Osteocyte (in vitro differentiated cells): ENCODE measurements around the gene RAC3. TPM values are rescaled to one million over a fixed set of nuclear protein-coding genes. Genes with fewer than 3 reads are reported as not detected.

Experiments
- DNase-seq: peaks from one replicate; pipeline ENCODE4 v3.0.0; 2021; ENCODE audit warnings: mixed read lengths; ENCODE audit not compliant: unreplicated experiment; ENCODE audit errors: extremely low spot score
- H3K27ac Mint-ChIP-seq: one replicate; pipeline ENCODE4 v1.8.0; 2021; ENCODE audit warnings: mild to moderate bottlenecking, mixed read lengths; ENCODE audit not compliant: unreplicated experiment
- H3K27me3 Mint-ChIP-seq: one replicate; pipeline ENCODE4 v1.8.0; 2021; ENCODE audit warnings: mixed read lengths; ENCODE audit not compliant: unreplicated experiment
- H3K36me3 Mint-ChIP-seq: one replicate; pipeline ENCODE4 v1.8.0; 2021; ENCODE audit warnings: mixed read lengths; ENCODE audit not compliant: unreplicated experiment
- H3K4me1 Mint-ChIP-seq: one replicate; pipeline ENCODE4 v1.8.0; 2021; ENCODE audit warnings: mixed read lengths; ENCODE audit not compliant: unreplicated experiment
- H3K4me3 Mint-ChIP-seq: one replicate; pipeline ENCODE4 v1.8.0; 2021; ENCODE audit warnings: mild to moderate bottlenecking, moderate library complexity, mixed read lengths; ENCODE audit not compliant: unreplicated experiment
- H3K9me3 Mint-ChIP-seq: one replicate; pipeline ENCODE4 v1.8.0; 2021; ENCODE audit warnings: mixed read lengths; ENCODE audit not compliant: unreplicated experiment
- total RNA-seq: library from RNA; stranded (reverse); gene quantifications from 2 replicates; pipeline ENCODE4 v1.2.1, GENCODE V29; 2021
- TF ChIP-seq, protein P1 (sequence below): fragments of 200-600 bp; sonication (generic); IDR thresholded peaks from 2 replicates; pipeline ENCODE4 v1.5.0; 2021; ENCODE audit warnings: antibody characterized with exemption, mild to moderate bottlenecking, moderate library complexity

RAC3 gene
- total RNA-seq, 1 donor from 2014 or later: 19.4 TPM

GRCh38 chr17:82056729-82057621 lies 25.5 kb downstream of the RAC3 start:
- H3K27ac Mint-ChIP-seq: no peak overlapping the region
- no peak for DNase-seq
- H3K4me3 Mint-ChIP-seq: no peak overlapping the region
- no peaks in the 10 kb centered on the region for H3K9me3 Mint-ChIP-seq
- TF ChIP-seq, protein P1, sequence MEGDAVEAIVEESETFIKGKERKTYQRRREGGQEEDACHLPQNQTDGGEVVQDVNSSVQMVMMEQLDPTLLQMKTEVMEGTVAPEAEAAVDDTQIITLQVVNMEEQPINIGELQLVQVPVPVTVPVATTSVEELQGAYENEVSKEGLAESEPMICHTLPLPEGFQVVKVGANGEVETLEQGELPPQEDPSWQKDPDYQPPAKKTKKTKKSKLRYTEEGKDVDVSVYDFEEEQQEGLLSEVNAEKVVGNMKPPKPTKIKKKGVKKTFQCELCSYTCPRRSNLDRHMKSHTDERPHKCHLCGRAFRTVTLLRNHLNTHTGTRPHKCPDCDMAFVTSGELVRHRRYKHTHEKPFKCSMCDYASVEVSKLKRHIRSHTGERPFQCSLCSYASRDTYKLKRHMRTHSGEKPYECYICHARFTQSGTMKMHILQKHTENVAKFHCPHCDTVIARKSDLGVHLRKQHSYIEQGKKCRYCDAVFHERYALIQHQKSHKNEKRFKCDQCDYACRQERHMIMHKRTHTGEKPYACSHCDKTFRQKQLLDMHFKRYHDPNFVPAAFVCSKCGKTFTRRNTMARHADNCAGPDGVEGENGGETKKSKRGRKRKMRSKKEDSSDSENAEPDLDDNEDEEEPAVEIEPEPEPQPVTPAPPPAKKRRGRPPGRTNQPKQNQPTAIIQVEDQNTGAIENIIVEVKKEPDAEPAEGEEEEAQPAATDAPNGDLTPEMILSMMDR: no peak
- H3K36me3 Mint-ChIP-seq: peaks cover 14% of the 10 kb centered on the region
- H3K27me3 Mint-ChIP-seq: no peaks in the 10 kb centered on the region
- H3K4me1 Mint-ChIP-seq: peaks cover 9% of the 10 kb centered on the region

DNA sequence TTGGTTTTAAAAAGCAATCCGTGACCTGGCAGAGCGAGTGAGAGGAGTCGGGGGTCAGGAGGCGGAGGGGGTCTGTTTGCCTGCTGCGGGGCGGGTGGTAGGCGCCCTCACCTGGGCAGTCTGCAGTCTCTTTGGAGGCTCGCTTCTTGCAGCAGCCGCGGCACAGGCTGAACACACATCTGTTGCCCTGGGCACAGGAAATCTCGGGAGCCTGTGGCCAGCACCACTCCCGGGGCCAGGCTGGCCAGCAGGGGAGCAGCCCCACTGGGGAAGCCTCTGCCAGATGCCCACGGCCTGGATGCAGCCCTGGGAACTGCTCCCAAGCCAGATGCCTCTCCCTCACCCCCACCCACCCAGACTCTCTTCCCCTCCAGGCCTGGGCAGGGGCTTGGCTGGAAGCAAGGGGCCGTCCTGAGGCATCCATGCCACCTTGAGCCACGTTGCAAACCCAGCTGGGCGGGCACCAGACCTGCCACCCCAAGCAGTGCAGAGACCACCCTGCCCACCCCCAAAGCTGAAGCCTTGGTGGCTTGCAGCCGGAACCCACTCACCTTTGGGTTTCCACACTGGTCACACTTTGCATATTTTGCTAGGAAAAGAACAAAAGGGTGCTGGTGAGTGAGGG lies 26.9 kb downstream of the RAC3 start:
- no peak overlapping the region for H3K4me3 Mint-ChIP-seq
- no peak overlapping the region for H3K27ac Mint-ChIP-seq
- peaks cover 2% of the 10 kb centered on the region for H3K4me1 Mint-ChIP-seq
- no peak for DNase-seq
- no peaks in the 10 kb centered on the region for H3K27me3 Mint-ChIP-seq
- TF ChIP-seq, protein P1: no peak
- no peaks in the 10 kb centered on the region for H3K9me3 Mint-ChIP-seq
- peaks cover 14% of the 10 kb centered on the region for H3K36me3 Mint-ChIP-seq

- Mint-ChIP-seq H3K9me3 (no peaks in the 10 kb centered on the region), H3K27me3 (no peaks in the 10 kb centered on the region), H3K4me3 (no peak overlapping the region), H3K36me3 (peaks cover 14% of the 10 kb centered on the region), H3K4me1 (no peaks in the 10 kb centered on the region), H3K27ac (no peak overlapping the region)
- DNase-seq: no peak
- TF ChIP-seq, protein P1: no peak
Observed at GRCh38 chr17:82058855-82059249, 27.4 kb downstream of the RAC3 start.

DNA sequence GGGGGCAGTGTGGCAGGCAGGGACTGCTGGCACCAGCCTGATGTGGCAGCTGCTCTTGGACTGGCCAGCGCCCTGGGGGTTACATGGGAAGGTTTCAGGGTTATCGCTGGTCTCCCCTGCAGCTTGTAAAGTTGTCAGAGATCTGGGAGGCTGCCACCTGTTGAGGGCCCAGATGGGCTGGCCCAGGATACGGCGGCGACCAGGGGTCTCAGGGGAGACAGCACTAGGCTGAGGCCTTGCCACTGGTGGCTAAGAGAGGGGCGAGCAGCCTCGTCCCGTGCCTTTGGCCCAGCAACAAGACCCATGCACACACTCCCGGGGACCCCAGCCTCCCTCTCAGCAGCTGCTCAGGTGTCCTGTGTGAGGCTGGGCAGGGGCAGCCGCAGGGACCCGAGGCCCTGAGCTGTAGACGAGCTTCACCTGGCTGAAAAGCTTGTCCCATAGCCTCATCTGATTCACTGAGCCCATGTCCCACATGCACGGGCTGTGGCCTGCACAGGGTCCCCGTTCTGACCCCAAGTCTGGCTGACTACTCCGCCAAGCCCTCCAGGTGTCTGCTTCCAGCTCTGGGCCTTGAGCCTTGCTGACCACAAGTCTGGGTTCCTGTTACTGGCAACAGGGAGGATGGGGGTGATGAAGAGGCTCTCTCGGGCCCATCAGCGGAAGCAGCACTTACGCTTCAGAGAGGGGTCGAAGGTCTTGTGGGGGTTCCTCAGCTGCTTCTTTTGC lies 28.0 kb downstream of the RAC3 start:
- Mint-ChIP-seq H3K27me3 (no peaks in the 10 kb centered on the region), H3K4me1 (peaks cover 5% of the 10 kb centered on the region), H3K36me3 (peaks cover 14% of the 10 kb centered on the region), H3K4me3 (no peak overlapping the region), H3K9me3 (no peaks in the 10 kb centered on the region), H3K27ac (no peak overlapping the region)
- TF ChIP-seq, protein P1: no peak
- DNase-seq: no peak

GRCh38 chr17:82060001-82060380 lies 28.5 kb downstream of the RAC3 start:
- no peak overlapping the region for H3K4me3 Mint-ChIP-seq
- TF ChIP-seq, protein P1: no peak
- no peaks in the 10 kb centered on the region for H3K9me3 Mint-ChIP-seq
- DNase-seq: no peak
- peaks cover 11% of the 10 kb centered on the region for H3K36me3 Mint-ChIP-seq
- no peaks in the 10 kb centered on the region for H3K27me3 Mint-ChIP-seq
- no peak overlapping the region for H3K27ac Mint-ChIP-seq
- H3K4me1 Mint-ChIP-seq: peaks cover 7% of the 10 kb centered on the region
